GM23338 (cell line): ENCODE measurements around the gene SCAANT1. TPM values are rescaled to one million over a fixed set of nuclear protein-coding genes. Genes with fewer than 3 reads are reported as not detected.
A peak's percentile ranks its signal among the peaks of the same experiment; 100 is the strongest.

Experiments
- ATAC-seq: fragments of 200-7000 bp; cut with Tn5 transposase; 3 replicates; pipeline ENCODE4 v1.9.1; 2020
- DNase-seq: peaks from one replicate; pipeline ENCODE4 v3.0.0-alpha.2; 2015; ENCODE audit warnings: low spot score
- H2AFZ ChIP-seq: fragments of 200-600 bp; sonication (generic); 2 replicates; pipeline ENCODE4 v1.8.0; 2016; ENCODE audit warnings: antibody characterized with exemption, mild to moderate bottlenecking, moderate library complexity
- H3F3A ChIP-seq: fragments of 200-600 bp; sonication (generic); replicated peaks from 2 replicates; pipeline ENCODE4 v1.8.0; 2017; ENCODE audit warnings: antibody characterized with exemption, mixed run types, low read depth
- H3K27ac ChIP-seq: fragments of 200-600 bp; sonication (generic); 2 replicates; pipeline ENCODE4 v1.6.1; 2016; ENCODE audit warnings: low read depth
- H3K27me3 ChIP-seq: fragments of 200-600 bp; sonication (generic); 2 replicates; pipeline ENCODE4 v1.8.0; 2016; ENCODE audit warnings: mild to moderate bottlenecking, mixed run types, moderate library complexity; ENCODE audit not compliant: insufficient read depth
- H3K36me3 ChIP-seq: fragments of 200-600 bp; sonication (generic); 2 replicates; pipeline ENCODE4 v1.8.0; 2016; ENCODE audit warnings: mild to moderate bottlenecking; ENCODE audit not compliant: insufficient read depth
- H3K4me1 ChIP-seq: fragments of 200-600 bp; sonication (generic); 2 replicates; pipeline ENCODE4 v1.8.0; 2016; ENCODE audit warnings: mild to moderate bottlenecking, moderate library complexity; ENCODE audit not compliant: insufficient read depth
- H3K4me2 ChIP-seq: fragments of 200-600 bp; sonication (generic); 2 replicates; pipeline ENCODE4 v1.7.1; 2017; ENCODE audit warnings: mixed run types
- H3K4me3 ChIP-seq: fragments of 200-600 bp; sonication (generic); 2 replicates; pipeline ENCODE4 v1.6.1; 2016; ENCODE audit warnings: mixed run types
- H3K79me2 ChIP-seq: fragments of 200-600 bp; sonication (generic); replicated peaks from 2 replicates; pipeline ENCODE4 v1.8.0; 2017; ENCODE audit warnings: mild to moderate bottlenecking; ENCODE audit not compliant: insufficient read depth
- H3K9me2 ChIP-seq: fragments of 200-600 bp; sonication (generic); 2 replicates; pipeline ENCODE4 v1.8.0; 2017; ENCODE audit not compliant: insufficient read depth
- H4K20me1 ChIP-seq: fragments of 200-600 bp; sonication (generic); replicated peaks from 2 replicates; pipeline ENCODE4 v1.8.0; 2017; ENCODE audit warnings: mild to moderate bottlenecking; ENCODE audit not compliant: insufficient read depth
- H3K27ac Mint-ChIP-seq: 2 replicates; pipeline ENCODE4 v1.8.0; 2020; ENCODE audit warnings: inconsistent platforms, mild to moderate bottlenecking, moderate library complexity, mixed read lengths
- H3K27me3 Mint-ChIP-seq: 3 replicates; pipeline ENCODE4 v1.8.0; 2022; ENCODE audit warnings: low read depth, mild to moderate bottlenecking, moderate library complexity, mixed read lengths, inconsistent platforms; ENCODE audit not compliant: insufficient read depth, poor library complexity
- H3K36me3 Mint-ChIP-seq: 3 replicates; pipeline ENCODE4 v1.8.0; 2021; ENCODE audit warnings: low read depth, mild to moderate bottlenecking, inconsistent platforms, moderate library complexity, mixed read lengths
- H3K4me1 Mint-ChIP-seq: 3 replicates; pipeline ENCODE4 v1.8.0; 2020; ENCODE audit warnings: mild to moderate bottlenecking, inconsistent platforms, mixed read lengths
- H3K4me3 Mint-ChIP-seq: 3 replicates; pipeline ENCODE4 v1.8.0; 2021; ENCODE audit warnings: moderate library complexity, mild to moderate bottlenecking, inconsistent platforms, mixed read lengths
- H3K9me3 Mint-ChIP-seq: 3 replicates; pipeline ENCODE4 v1.8.0; 2020; ENCODE audit warnings: moderate library complexity, mild to moderate bottlenecking, inconsistent platforms, mixed read lengths
- CREB1 ChIP-seq: fragments of 250-450 bp; sonication (Bioruptor Pico); IDR thresholded peaks from 2 replicates; pipeline ENCODE4 v1.5.0; 2020; ENCODE audit warnings: low read depth, mild to moderate bottlenecking, moderate library complexity
- CTCF ChIP-seq, 2 experiments: fragments of 200-600 bp in 1 of 2; sonication (generic) in 1 of 2; conservative IDR thresholded peaks; 2 replicates each; pipeline versions ENCODE4 v1.5.1 to v1.6.1; 2016 to 2017; ENCODE audit warnings: antibody characterized with exemption in 2 of 2, low read depth in 2 of 2, mild to moderate bottlenecking in 2 of 2, moderate library complexity in 1 of 2
- ETS1 ChIP-seq: IDR thresholded peaks from 2 replicates; pipeline ENCODE4 v1.6.1; 2016; ENCODE audit warnings: antibody characterized with exemption
- EZH2 ChIP-seq: fragments of 200-600 bp; sonication (generic); IDR thresholded peaks from one replicate; pipeline ENCODE4 v1.8.0; 2017; ENCODE audit warnings: antibody characterized with exemption, mild to moderate bottlenecking, low read depth; ENCODE audit not compliant: unreplicated experiment
- EZH2phosphoT487 ChIP-seq: fragments of 200-600 bp; sonication (generic); IDR thresholded peaks from one replicate; pipeline ENCODE4 v1.8.1; 2018; ENCODE audit warnings: antibody characterized with exemption; ENCODE audit not compliant: unreplicated experiment
- JUNB ChIP-seq: IDR thresholded peaks from one replicate; pipeline ENCODE4 v1.6.1; 2016; ENCODE audit warnings: antibody characterized with exemption; ENCODE audit not compliant: unreplicated experiment
- NANOG ChIP-seq: IDR thresholded peaks from 2 replicates; pipeline ENCODE4 v1.6.1; 2016; ENCODE audit warnings: antibody characterized with exemption, borderline replicate concordance
- POLR2AphosphoS5 ChIP-seq: IDR thresholded peaks from 2 replicates; pipeline ENCODE4 v1.6.1; 2016; ENCODE audit warnings: antibody characterized with exemption, low read depth
- STAT1 ChIP-seq: IDR thresholded peaks from one replicate; pipeline ENCODE4 v1.6.1; 2016; ENCODE audit warnings: antibody characterized with exemption; ENCODE audit not compliant: unreplicated experiment
- ZNF114 ChIP-seq: fragments of 250-450 bp; sonication (Bioruptor Pico); IDR thresholded peaks from 2 replicates; pipeline ENCODE4 v1.5.0; 2020; ENCODE audit warnings: mild to moderate bottlenecking, moderate library complexity
- ZNF331 ChIP-seq: fragments of 250-450 bp; sonication (Bioruptor Pico); IDR thresholded peaks from 2 replicates; pipeline ENCODE4 v1.5.0; 2020; ENCODE audit warnings: low read depth, mild to moderate bottlenecking, moderate library complexity
- polyA plus RNA-seq: library from polyadenylated mRNA; unstranded; fragments of >200 nt; fragmentation: Nextera tagmentation; extraction: Ambion mirVana; gene quantifications from 2 replicates; pipeline ENCODE4 v1.2.1, GENCODE V29; 2016
- total RNA-seq: library from RNA; depleted of rRNA; stranded (reverse); fragments of >200 nt; shearing (Covaris generic); gene quantifications from 2 replicates; pipeline ENCODE4 v1.2.3, GENCODE V29; 2014
- TF ChIP-seq, protein P1 (sequence below): IDR thresholded peaks from one replicate; pipeline ENCODE4 v1.6.1; 2018; ENCODE audit warnings: antibody characterized with exemption; ENCODE audit not compliant: unreplicated experiment

SCAANT1 gene
- total and polyA plus RNA-seq, 2 experiments from 2014 or later: 1.2 TPM; not detected in 1

GRCh38 chr3:63878394-63879060 is 33.7 kb downstream of the SCAANT1 start (continued):
- TF ChIP-seq ETS1 (no peak), CTCF (conservative IDR thresholded peaks at IDR 0.05; ENCODE audit: low read depth in 2 of 2) (no peak), NANOG (no peak), POLR2AphosphoS5 (no peak), STAT1 (no peak), EZH2 (no peak), JUNB (no peak), CREB1 (no peak), ZNF114 (no peak)
- TF ChIP-seq, protein P1, sequence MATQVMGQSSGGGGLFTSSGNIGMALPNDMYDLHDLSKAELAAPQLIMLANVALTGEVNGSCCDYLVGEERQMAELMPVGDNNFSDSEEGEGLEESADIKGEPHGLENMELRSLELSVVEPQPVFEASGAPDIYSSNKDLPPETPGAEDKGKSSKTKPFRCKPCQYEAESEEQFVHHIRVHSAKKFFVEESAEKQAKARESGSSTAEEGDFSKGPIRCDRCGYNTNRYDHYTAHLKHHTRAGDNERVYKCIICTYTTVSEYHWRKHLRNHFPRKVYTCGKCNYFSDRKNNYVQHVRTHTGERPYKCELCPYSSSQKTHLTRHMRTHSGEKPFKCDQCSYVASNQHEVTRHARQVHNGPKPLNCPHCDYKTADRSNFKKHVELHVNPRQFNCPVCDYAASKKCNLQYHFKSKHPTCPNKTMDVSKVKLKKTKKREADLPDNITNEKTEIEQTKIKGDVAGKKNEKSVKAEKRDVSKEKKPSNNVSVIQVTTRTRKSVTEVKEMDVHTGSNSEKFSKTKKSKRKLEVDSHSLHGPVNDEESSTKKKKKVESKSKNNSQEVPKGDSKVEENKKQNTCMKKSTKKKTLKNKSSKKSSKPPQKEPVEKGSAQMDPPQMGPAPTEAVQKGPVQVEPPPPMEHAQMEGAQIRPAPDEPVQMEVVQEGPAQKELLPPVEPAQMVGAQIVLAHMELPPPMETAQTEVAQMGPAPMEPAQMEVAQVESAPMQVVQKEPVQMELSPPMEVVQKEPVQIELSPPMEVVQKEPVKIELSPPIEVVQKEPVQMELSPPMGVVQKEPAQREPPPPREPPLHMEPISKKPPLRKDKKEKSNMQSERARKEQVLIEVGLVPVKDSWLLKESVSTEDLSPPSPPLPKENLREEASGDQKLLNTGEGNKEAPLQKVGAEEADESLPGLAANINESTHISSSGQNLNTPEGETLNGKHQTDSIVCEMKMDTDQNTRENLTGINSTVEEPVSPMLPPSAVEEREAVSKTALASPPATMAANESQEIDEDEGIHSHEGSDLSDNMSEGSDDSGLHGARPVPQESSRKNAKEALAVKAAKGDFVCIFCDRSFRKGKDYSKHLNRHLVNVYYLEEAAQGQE: no peak

GRCh38 chr3:63877737-63878393 is 34.3 kb downstream of the SCAANT1 start:
- Histone ChIP-seq H3K4me3 (no peak overlapping the region), H4K20me1 (no peaks in the 10 kb centered on the region; the same call in 1 of the 2 replicates), H3K36me3 (no peaks in the 10 kb centered on the region), H3K9me2 (no peaks in the 10 kb centered on the region), H2AFZ (no peak overlapping the region), H3K27me3 (no peaks in the 10 kb centered on the region), H3K27ac (peak overlapping the region; percentile 28; the same call in 1 of the 2 replicates), H3K4me2 (peak overlapping the region; percentile 44; the same call in 1 of the 2 replicates), H3F3A (no peaks in the 10 kb centered on the region), H3K4me1 (peaks cover 15% of the 10 kb centered on the region), H3K79me2 (peaks cover 89% of the 10 kb centered on the region)
- ATAC-seq (peak; percentile 19; the same call in 2 of the 3 replicates), DNase-seq (no peak)
- TF ChIP-seq ETS1 (no peak), POLR2AphosphoS5 (no peak), JUNB (no peak), EZH2phosphoT487 (no peak), NANOG (no peak), EZH2 (no peak), ZNF331 (CRISPR knock-in tag) (no peak), ZNF114 (no peak)
- TF ChIP-seq, protein P1: no peak
- H3K9me3 Mint-ChIP-seq: no peaks in the 10 kb centered on the region
- H3K27me3 Mint-ChIP-seq: no peaks in the 10 kb centered on the region
- H3K36me3 Mint-ChIP-seq: no peaks in the 10 kb centered on the region
- peaks cover 26% of the 10 kb centered on the region for H3K4me1 Mint-ChIP-seq
- H3K27ac Mint-ChIP-seq: no peak overlapping the region
- H3K4me3 Mint-ChIP-seq: no peak overlapping the region
